ENCODE measurements around the gene IYD. TPM values are rescaled to one million over a fixed set of nuclear protein-coding genes. Genes with fewer than 3 reads are reported as not detected.
A peak's percentile ranks its signal among the peaks of the same experiment; 100 is the strongest.

Gene IYD
- total and polyA plus RNA-seq, 9 of the 15 experiments (the other 6 are each of a cell fraction or from before 2014, with no cell fraction given), result not detected

- TF ChIP-seq TSC22D4 (tag; IDR thresholded peaks at IDR 0.05), result no peak
- no peak for TF ChIP-seq CTCFL (IDR thresholded peaks at IDR 0.05; ENCODE audit: borderline replicate concordance, insufficient read depth, low read depth, low read length, poor library complexity, severe bottlenecking)
- no peak for TF ChIP-seq HDAC8 (tag; IDR thresholded peaks at IDR 0.05)
- peak; percentile 34; the same call in 1 of the 2 replicates for TF ChIP-seq EGR1 (conservative IDR thresholded peaks at IDR 0.05)
- TF ChIP-seq RHOXF2B (CRISPR knock-in tag; conservative IDR thresholded peaks at IDR 0.05), result no peak
- TF ChIP-seq PHB (CRISPR knock-in tag; IDR thresholded peaks at IDR 0.05), result no peak
Measured at GRCh38 chr6:150363733-150364132, 5.1 kb upstream of the IYD start (continued).

- H4K20me1 ChIP-seq (replicated peaks; ENCODE audit: control insufficient read depth, insufficient read depth, low read length), result 0 out of 2 replicates have a peak, but pooled peaks cover 3% of the 10 kb centered on the region
- ChIA-PET POLR2A (interaction anchor here (1.3 kb wide), 1 partner anchor 16 kb away, joined by 3 read pairs; no protein-coding TSS in a partner anchor), CTCF (ENCODE audit: low intra/inter-chr PET ratio) (no interaction called here)
- no peaks in the 10 kb centered on the region for H3K9me3 ChIP-seq (replicated peaks; ENCODE audit: control insufficient read depth, insufficient read depth, low read depth, low read length)
- no peaks in the 10 kb centered on the region for H3K79me2 ChIP-seq (ENCODE audit: control insufficient read depth, insufficient read depth, low read length)
- H3K9me1 ChIP-seq (ENCODE audit: control insufficient read depth, insufficient read depth, low read length), result peaks cover 4% of the 10 kb centered on the region
- peaks cover 22 to 43% of the 10 kb centered on the region in 2 experiments; a peak in 4 of 5 replicates for H3K27me3 ChIP-seq (ENCODE audit: control insufficient read depth in 2 of 2, insufficient read depth in 2 of 2, low read length in 2 of 2)
- no peak for ATAC-seq
- WGBS (ENCODE audit: insufficient coverage, low coverage, missing lambda C conversion rate), result 2% methylated on average over 7 of the region's 7 CpGs
- H3K4me3 ChIP-seq, result no peak overlapping the region
- TF ChIP-seq FOXK2 (conservative IDR thresholded peaks at IDR 0.05 in 1 of 2, IDR thresholded peaks at IDR 0.05 in 1 of 2; ENCODE audit: low read depth in 2 of 2) (no peak), RB1 (IDR thresholded peaks at IDR 0.05; ENCODE audit: low read depth) (no peak), VEZF1 (CRISPR knock-in tag; IDR thresholded peaks at IDR 0.05) (no peak), EHMT2 (IDR thresholded peaks at IDR 0.05) (no peak), THRA (IDR thresholded peaks at IDR 0.05) (no peak), POLR2AphosphoS2 (IDR thresholded peaks at IDR 0.05; ENCODE audit: low read length) (no peak), OTX1 (CRISPR knock-in tag; IDR thresholded peaks at IDR 0.05) (no peak), ZNF24 (IDR thresholded peaks at IDR 0.05) (peak; percentile 70; the same call in 1 of the 2 replicates), ZKSCAN1 (IDR thresholded peaks at IDR 0.05; ENCODE audit: low read depth, low read length) (no peak)
- intact Hi-C loops (cut with micrococcal nuclease), result no loop called here
- no peak overlapping the region for H3K9ac ChIP-seq (ENCODE audit: insufficient read depth in 1 of 2, low read depth in 2 of 2, low read length in 2 of 2)
- no peaks in the 10 kb centered on the region; a peak in 1 of 5 replicates for H3K4me1 ChIP-seq (replicated peaks in 1 of 2; ENCODE audit: control insufficient read depth in 2 of 2, insufficient read depth in 2 of 2, low read length in 2 of 2)
- no peak for FAIRE-seq
- in situ Hi-C loops (cut with MboI), result no loop called here
- DNase-seq (ENCODE audit: extremely low read depth in 1 of 4, low spot score in 3 of 4), result no peak
- no peak overlapping the region for H2AFZ ChIP-seq (ENCODE audit: low read depth, low read length)
- no TSS peak for BruUV-seq (replicated peaks)
- no peak overlapping the region for H3K4me2 ChIP-seq (ENCODE audit: insufficient read depth, low read length)
- no peaks in the 10 kb centered on the region for H3K36me3 ChIP-seq (ENCODE audit: control insufficient read depth, insufficient read depth, low read length)
- no peak overlapping the region for H3K27ac ChIP-seq (ENCODE audit: extremely low read depth, low read depth, low read length)
Measured at GRCh38 chr6:150366118-150366778, 2.6 kb upstream of the IYD start.

Measured in K562 (cell line).